GM18520 (cell line): ENCODE measurements around the gene CHST9.
A peak's percentile ranks its signal among the peaks of the same experiment; 100 is the strongest.
"Not testable (repeated sequence)": the region's sequence is repeated elsewhere in the genome, so short reads cannot be mapped to it uniquely, and the experiment has no call there.

Experiments used
- ATAC-seq: cut with Tn5 transposase; IDR thresholded peaks from one replicate; pipeline ENCODE4 v1.9.1; 2021; ENCODE audit not compliant: unreplicated experiment

The CHST9 gene

GRCh38 chr18:27108842-27109241, 76.3 kb downstream of the CHST9 start:
- ATAC-seq, result no peak

GRCh38 chr18:27104743-27105142, 80.4 kb downstream of the CHST9 start:
- ATAC-seq, result no peak

- no peak for ATAC-seq
Observed at GRCh38 chr18:27094621-27095020, 90.5 kb downstream of the CHST9 start.

GRCh38 chr18:27093290-27093689, 91.8 kb downstream of the CHST9 start:
- ATAC-seq, result not testable (repeated sequence)

- ATAC-seq, result no peak
Observed at GRCh38 chr18:27081701-27082100, 103.4 kb downstream of the CHST9 start.

GRCh38 chr18:27075828-27076227, 109.3 kb downstream of the CHST9 start:
- no peak for ATAC-seq

- peak; percentile 95 for ATAC-seq
Observed at GRCh38 chr18:27073404-27073830, 111.7 kb downstream of the CHST9 start.

- ATAC-seq, result no peak
Observed at GRCh38 chr18:27064673-27065072, 120.4 kb downstream of the CHST9 start.

GRCh38 chr18:27062802-27063201, 122.3 kb downstream of the CHST9 start:
- ATAC-seq, result no peak

GRCh38 chr18:27061488-27062095, 123.5 kb downstream of the CHST9 start:
- ATAC-seq, result no peak

GRCh38 chr18:27057519-27058234, 127.4 kb downstream of the CHST9 start:
- ATAC-seq, result no peak

GRCh38 chr18:27054926-27055325, 130.2 kb downstream of the CHST9 start:
- no peak for ATAC-seq

GRCh38 chr18:27049969-27050368, 135.1 kb downstream of the CHST9 start:
- no peak for ATAC-seq

- ATAC-seq, result no peak
Observed at GRCh38 chr18:27045342-27045741, 139.8 kb downstream of the CHST9 start.

GRCh38 chr18:27042177-27042576, 142.9 kb downstream of the CHST9 start:
- ATAC-seq, result no peak

GRCh38 chr18:27040796-27041195, 144.3 kb downstream of the CHST9 start:
- no peak for ATAC-seq

- ATAC-seq, result no peak
Observed at GRCh38 chr18:27033722-27034121, 151.4 kb downstream of the CHST9 start.

- ATAC-seq, result no peak
Observed at GRCh38 chr18:27030421-27030820, 154.7 kb downstream of the CHST9 start.

- no peak for ATAC-seq
Observed at GRCh38 chr18:27022477-27022876, 162.6 kb downstream of the CHST9 start.

- no peak for ATAC-seq
Observed at GRCh38 chr18:27017901-27018500, 167.1 kb downstream of the CHST9 start.

GRCh38 chr18:27014841-27015240, 170.3 kb downstream of the CHST9 start:
- ATAC-seq, result no peak

- no peak for ATAC-seq
Observed at GRCh38 chr18:27010784-27011183, 174.3 kb downstream of the CHST9 start.
